ENCODE data around the gene NME7. TPM values are rescaled to one million over a fixed set of nuclear protein-coding genes. Genes with fewer than 3 reads are reported as not detected.

The NME7 gene
- total RNA-seq, 2 donors from 2014 or later = 10.3 to 16.3 TPM

DNA sequence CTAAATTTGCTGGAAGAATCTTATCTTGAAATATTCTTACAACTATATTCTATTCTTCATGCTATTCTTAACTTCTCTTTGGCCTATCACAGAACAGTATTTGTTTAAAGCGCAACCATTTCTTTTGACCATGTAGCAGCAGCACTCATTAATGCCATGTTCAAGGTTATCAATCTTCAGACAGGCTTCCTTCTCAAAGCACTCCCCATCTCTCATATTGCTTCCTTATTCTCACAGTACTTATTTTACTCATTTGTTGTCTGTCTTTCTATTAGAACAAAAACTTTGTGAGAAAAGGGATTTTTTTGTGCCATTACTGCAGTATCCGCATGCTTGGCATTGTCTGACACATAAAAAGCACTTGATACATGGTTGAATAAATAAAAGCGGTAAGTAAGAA, 171.4 kb downstream of the NME7 start:
- TF ChIP-seq POLR2A (IDR thresholded peaks at IDR 0.05) (no peak), CTCF (IDR thresholded peaks at IDR 0.05) (no peak), POLR2AphosphoS5 (IDR thresholded peaks at IDR 0.05) (no peak)
- DNase-seq (ENCODE audit: low spot score) = no peak
- 94% methylated on average over 3 of the region's 3 CpGs for WGBS

GRCh38 chr1:169193191-169193850, 174.3 kb downstream of the NME7 start:
- Histone ChIP-seq H3K27me3 (replicated peaks; ENCODE audit: insufficient read depth) (no peaks in the 10 kb centered on the region), H3K4me1 (replicated peaks) (no peaks in the 10 kb centered on the region), H3K9me3 (no peaks in the 10 kb centered on the region), H3K36me3 (no peaks in the 10 kb centered on the region), H3K4me3 (no peak overlapping the region), H3K27ac (no peak overlapping the region)
- TF ChIP-seq CTCF (IDR thresholded peaks at IDR 0.05) (no peak), POLR2AphosphoS5 (IDR thresholded peaks at IDR 0.05) (no peak), POLR2A (IDR thresholded peaks at IDR 0.05) (no peak)
- no peak for DNase-seq (ENCODE audit: low spot score)
- intact Hi-C loops (cut with DNase I) = loop anchor here (10.0 kb wide), 1 partner anchor 589 kb away; no protein-coding TSS in a partner anchor
- 60% methylated on average over 4 of the region's 4 CpGs for WGBS

More for the DNA sequence above, 171.4 kb downstream of the NME7 start:
- intact Hi-C loops (cut with DNase I) = loop anchor here (10.0 kb wide), 1 partner anchor 591 kb away; no protein-coding TSS in a partner anchor
- H3K4me1 ChIP-seq (replicated peaks) = no peaks in the 10 kb centered on the region
- H3K4me3 ChIP-seq = no peak overlapping the region
- H3K27me3 ChIP-seq (replicated peaks; ENCODE audit: insufficient read depth) = no peaks in the 10 kb centered on the region
- no peaks in the 10 kb centered on the region for H3K9me3 ChIP-seq
- H3K27ac ChIP-seq = no peak overlapping the region
- no peaks in the 10 kb centered on the region for H3K36me3 ChIP-seq

GRCh38 chr1:169186106-169186505, 181.5 kb downstream of the NME7 start:
- Histone ChIP-seq H3K9me3 (no peaks in the 10 kb centered on the region), H3K27ac (no peak overlapping the region), H3K4me3 (no peak overlapping the region), H3K27me3 (replicated peaks; ENCODE audit: insufficient read depth) (no peaks in the 10 kb centered on the region), H3K4me1 (replicated peaks) (no peaks in the 10 kb centered on the region), H3K36me3 (no peaks in the 10 kb centered on the region)
- no peak for TF ChIP-seq POLR2AphosphoS5 (IDR thresholded peaks at IDR 0.05)
- no peak for TF ChIP-seq CTCF (IDR thresholded peaks at IDR 0.05)
- TF ChIP-seq POLR2A (IDR thresholded peaks at IDR 0.05) = no peak
- 22% methylated on average over 1 of the region's 1 CpG for WGBS
- DNase-seq (ENCODE audit: low spot score) = no peak
- intact Hi-C loops (cut with DNase I) = no loop called here

GRCh38 chr1:169184812-169185211, 182.8 kb downstream of the NME7 start:
- H3K4me3 ChIP-seq = no peak overlapping the region
- WGBS = 27% methylated on average over 1 of the region's 1 CpG
- H3K4me1 ChIP-seq (replicated peaks) = no peaks in the 10 kb centered on the region

More at GRCh38 chr1:169184812-169185211, 182.8 kb downstream of the NME7 start:
- Histone ChIP-seq H3K9me3 (no peaks in the 10 kb centered on the region), H3K27me3 (replicated peaks; ENCODE audit: insufficient read depth) (no peaks in the 10 kb centered on the region), H3K27ac (no peak overlapping the region), H3K36me3 (no peaks in the 10 kb centered on the region)
- no peak for DNase-seq (ENCODE audit: low spot score)
- TF ChIP-seq CTCF (IDR thresholded peaks at IDR 0.05) (no peak), POLR2A (IDR thresholded peaks at IDR 0.05) (no peak), POLR2AphosphoS5 (IDR thresholded peaks at IDR 0.05) (no peak)
- intact Hi-C loops (cut with DNase I) = no loop called here
